Measurements from ENCODE around the gene FGF1.

GRCh38 chr5:142613271-142613671 lies 72.6 kb downstream of the FGF1 start:
- TF ChIP-seq POLR2A (IDR thresholded peaks at IDR 0.05) (no peak), CTCF (IDR thresholded peaks at IDR 0.05) (no peak)
